Stimulated activated CD4-positive, alpha-beta T cell treated with anti-CD3 and anti-CD28 coated beads, Interleukin-4, amount 100 ng/mL, for 1 hour (primary cell): ENCODE results near the gene CYP2D6.
"Not testable (repeated sequence)": the region's sequence is repeated elsewhere in the genome, so short reads cannot be mapped to it uniquely, and the experiment has no call there.

Source experiments
- DNase-seq: peaks from one replicate; pipeline ENCODE4 v3.0.0-alpha.2; 2020

Gene CYP2D6

DNA sequence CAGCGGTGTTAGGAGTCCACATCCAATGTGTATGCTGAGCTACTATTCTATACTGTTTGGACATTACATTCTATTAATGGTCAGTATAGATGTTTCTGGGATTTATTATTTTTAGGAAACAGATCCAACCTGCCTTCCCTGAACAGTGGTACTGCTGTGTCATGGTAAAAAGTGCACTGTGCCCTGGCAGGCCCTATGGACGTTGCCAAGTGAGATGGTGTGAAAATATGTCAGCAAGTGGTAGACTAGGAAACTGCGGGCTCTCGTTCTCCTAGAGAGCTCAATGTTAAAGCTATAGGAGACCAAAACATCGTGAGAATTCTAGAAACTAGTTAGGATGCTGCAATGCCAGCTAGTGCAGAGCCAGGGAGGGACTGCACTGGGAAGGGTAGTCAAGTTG is 26.0 kb upstream of the CYP2D6 start:
- DNase-seq: no peak

DNA sequence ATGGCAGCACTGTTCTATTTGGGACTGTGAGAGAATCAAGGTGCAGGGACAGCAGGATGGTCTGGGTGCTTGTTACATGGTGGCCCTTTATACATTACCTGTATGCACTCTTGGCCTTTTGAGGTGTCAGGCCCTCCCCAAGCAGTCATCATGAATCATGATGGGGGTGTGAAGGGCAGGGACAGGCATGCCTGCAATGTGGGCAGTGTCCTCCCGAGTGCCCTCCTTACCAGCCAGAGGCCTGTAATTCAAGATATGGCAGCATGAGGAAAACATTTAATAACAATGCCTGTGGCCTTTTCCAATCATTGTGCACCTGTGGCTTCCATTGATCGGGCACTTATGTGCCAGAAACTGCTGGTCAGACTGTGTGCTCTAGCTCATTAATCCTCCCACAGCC is 25.5 kb upstream of the CYP2D6 start:
- no peak for DNase-seq

DNA sequence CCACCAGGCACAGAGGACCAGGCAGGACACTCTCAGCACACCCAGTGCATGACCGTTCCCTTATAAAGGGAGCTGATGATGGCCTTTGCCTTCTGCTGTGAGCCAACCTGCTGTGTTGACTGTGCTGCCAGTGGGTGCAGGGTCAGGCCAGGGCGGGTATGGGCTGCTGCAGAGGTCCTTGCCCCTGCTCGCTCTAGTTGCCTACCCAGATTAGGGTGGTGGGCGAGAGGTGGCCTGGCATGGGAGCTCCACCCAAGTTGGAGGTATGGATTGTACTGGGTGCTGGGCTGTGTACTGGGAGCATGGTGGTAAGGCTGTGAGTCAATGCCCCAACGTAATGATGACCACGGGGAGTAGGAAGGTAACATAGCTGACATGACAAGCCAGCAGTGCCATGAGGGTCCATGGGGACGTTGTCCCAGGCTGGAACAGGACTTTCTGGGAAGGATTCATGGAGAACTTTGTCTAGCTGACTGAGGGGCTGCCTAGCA is 24.5 kb upstream of the CYP2D6 start:
- no peak for DNase-seq

DNA sequence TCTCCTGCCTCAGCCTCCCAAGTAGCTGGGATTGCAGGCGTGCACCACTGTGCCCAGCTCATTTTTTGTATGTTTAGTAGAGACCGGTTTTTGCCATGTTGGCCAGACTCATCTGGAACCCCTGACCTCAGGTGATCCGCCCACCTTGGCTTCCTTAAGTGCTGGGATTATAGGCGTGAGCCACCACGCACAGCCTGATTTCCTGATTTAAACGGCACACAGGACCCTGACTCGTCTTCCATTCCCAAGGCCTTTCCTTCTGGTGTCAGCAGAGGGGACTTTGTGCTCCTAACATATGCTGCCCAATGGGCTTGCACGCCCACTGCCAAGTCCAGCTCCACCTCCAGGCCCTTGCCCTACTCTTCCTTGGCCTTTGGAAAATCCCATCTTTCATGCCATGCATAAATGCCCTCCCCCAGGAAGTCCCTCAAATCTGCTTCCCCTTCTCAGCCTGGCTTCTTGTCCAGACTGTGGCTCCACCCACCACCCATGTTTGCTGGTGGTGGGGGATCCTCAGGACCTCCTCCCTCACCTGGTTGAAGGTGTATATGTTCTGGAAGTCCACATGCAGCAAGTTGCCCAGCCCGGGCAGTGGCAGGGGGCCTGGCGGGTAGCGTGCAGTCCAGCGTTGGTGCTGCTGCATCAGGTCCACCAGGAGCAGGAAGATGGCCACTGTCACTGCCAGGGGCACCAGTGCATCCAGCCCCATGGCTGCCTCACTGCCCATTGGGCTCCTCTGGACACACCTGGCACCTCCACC is 23.9 kb upstream of the CYP2D6 start:
- DNase-seq: no peak

DNA sequence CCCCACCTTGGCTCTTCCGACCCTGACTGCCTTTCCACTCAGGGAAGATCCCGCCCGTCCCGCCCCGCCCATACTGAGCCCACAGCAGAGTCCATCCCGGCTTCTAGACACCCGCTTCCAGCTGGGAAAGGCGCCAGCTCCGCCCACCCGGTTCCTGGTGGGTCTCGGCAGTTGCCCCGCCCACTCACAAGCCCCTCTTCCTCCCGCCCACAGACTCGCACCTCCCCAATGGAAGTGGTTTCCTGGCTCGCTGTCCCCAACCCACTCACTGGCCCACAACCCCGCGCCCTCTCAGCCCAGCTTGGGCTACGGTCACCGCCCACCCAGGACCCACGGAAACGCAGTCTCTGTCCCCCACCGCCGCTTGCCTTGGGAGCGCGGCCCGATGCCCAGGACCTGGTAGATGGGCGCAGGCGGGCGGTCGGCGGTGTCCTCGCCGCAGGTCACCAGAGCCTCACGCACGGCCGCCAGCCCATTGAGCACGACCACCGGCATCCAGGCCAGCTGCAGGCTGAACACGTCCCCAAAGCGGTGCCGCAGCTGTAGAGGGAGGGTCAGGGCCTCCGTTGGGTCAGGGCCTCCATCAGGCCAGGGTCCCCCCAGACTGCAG is 22.2 kb upstream of the CYP2D6 start:
- DNase-seq: no peak

DNA sequence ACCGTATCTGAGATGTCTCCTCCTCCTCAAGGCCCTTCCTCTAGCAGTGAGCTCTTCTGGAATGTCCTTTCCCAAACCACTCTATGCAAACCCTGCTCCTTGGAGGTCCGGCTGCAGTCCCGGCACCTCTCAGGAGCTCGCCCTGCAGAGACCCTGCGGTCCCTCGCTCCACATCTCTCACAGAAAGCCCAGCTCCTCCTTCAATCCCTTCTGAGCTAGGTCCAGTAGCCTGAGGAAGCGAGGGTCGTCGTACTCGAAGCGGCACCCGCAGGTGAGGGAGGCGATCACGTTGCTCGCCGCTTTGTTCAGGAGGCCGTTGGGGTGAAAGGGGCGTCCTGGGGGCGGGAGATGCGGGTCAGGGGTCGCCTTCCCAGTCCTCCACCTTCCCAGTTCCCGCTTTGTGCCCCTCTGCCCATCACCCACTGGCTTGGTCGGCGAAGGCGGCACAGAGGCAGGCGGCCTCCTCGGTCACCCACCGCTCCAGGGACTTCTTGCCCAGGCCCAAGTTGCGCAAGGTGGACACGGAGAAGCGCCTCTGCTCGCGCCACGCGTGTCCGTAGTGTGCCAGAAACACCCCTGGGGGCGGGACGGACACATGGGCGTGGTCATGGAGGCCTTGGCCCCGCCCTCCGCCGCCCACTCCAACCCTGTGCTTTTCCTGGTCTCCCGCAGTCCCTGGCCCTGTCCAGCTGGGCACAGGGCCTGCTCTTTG is 21.5 kb upstream of the CYP2D6 start:
- no peak for DNase-seq

DNA sequence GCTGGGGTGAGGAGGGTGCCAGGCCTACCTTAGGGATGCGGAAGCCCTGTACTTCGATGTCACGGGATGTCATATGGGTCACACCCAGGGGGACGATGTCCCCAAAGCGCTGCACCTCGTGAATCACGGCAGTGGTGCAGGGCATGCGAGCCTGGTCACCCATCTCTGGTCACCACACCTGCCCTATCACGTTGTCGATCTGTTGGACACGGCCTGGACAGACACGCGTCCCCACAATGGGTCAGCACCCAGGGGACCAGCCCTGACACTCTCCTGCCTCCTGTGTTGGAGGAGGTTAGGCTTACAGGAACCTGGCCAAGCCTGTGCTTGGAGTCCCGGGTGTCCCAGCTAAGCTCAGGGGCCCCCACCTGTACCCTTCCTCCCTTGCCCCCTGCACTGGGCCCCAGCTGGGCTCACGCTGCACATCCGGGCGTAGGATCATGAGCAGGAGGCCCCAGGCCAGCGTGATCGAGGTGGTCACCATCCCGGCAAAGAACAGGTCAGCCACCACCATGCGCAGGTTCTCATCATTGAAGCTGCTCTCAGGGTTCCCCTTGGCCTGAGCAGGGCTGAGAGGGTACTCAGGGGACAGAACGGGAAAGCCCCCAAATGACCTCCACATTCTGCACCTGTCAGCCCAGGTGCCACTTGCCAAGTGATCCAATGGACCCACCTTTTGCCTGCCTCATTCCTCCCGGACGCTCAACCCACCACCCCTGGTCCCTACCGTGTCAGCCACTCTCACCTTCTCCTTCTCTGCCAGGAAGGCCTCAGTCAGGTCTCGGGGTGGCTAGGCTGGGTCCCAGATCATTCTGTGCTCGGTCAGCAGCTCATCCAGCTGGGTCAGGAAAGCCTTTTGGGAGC is 20.3 kb upstream of the CYP2D6 start:
- no peak for DNase-seq

DNA sequence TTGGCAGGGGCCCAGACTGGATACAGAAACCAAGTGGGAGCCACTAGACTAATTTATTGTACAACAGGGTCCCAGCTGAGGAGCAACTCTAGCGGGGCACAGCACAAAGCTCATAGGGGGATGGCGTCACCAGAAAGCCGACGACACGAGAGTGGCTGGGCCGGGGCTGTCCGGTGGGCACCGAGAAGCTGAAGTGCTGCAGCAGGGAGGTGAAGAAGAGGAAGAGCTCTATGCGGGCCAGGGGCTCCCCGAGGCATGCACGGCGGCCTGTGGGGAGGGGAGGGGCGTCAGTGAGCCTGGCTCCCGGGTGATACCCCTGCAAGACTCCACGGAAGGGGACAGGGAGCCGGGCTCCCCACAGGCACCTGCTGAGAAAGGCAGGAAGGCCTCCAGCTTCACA is 19.2 kb upstream of the CYP2D6 start:
- DNase-seq: not testable (repeated sequence)

DNA sequence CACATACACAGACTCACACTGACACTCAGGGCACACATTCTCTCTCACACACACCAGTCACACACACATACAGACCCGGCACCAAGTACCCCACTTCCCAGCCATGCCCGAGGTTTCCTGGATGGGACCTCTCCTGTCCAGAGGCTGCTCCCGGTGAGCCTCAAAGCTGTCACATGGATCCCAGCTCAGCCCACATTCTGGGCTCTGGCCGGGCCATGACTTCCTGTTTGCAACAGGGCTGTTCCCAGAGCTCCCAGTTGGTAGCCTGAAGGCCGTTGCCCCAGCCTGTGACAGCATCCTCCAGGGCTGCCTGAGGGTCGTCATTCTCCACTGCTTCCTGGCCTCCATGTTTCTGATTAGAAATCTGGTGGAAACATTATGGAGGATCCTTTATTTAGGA is 14.6 kb upstream of the CYP2D6 start:
- DNase-seq: no peak

DNA sequence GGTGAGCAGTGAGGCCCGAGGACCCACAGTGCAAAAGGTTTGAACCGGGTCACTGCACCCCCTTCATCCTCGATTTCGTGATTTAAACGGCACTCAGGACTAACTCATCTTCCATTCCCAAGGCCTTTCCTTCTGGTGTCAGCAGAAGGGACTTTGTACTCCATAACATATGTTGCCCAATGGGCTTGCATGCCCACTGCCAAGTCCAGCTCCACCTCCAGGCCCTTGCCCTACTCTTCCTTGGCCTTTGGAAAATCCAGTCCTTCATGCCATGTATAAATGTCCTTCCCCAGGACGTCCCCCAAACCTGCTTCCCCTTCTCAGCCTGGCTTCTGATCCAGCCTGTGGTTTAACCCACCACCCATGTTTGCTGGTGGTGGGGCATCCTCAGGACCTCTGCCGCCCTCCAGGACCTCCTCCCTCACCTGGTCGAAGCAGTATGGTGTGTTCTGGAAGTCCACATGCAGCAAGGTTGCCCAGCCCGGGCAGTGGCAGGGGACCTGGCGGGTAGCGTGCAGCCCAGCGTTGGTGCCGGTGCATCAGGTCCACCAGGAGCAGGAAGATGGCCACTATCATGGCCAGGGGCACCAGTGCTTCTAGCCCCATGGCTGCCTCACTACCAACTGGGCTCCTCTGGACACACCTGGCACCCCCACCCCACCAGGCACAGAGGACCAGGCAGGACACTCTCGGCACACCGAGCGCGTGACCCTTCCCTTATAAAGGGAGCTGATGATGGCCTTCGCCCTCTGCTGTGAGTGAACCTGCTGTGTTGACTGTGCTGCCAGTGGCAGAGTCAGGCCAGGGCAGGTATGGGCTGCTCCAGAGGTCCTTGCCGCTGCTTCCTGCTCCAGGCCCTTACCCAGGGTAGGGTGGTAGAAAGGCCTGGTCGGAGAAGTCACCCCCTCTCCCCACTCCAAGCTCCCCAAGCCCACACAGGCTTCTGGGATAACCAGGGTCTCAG is 13.5 kb upstream of the CYP2D6 start:
- not testable (repeated sequence) for DNase-seq

DNA sequence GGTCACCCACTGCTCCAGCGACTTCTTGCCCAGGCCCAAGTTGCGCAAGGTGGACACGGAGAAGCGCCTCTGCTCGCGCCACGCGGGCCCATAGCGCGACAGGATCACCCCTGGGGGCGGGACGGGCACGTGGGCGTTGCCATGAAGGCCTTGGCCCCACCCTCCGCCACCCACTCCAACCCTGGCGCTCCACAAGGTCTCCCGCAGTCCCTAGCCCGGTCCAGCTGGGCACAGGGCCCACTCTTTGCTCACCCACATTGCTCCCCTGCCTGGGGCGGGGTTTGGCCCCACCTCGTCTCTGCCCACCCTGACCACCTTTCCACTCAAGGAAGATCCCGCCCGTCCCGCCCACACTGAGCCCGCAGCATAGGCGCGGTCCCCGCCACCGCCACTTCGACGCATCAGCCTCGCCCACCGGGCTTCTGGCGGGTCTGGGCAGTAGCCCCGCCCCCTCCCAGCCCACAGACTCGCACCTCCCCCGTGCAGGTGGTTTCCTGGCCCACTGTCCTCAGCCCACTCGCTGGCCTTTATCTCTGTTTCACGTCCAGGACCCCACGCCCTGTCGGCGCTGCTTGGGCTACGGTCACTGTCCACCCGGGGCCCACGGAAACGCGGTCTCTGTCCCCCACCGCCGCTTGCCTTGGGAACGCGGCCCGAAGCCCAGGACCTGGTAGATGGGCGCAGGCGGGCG is 12.3 kb upstream of the CYP2D6 start:
- DNase-seq: no peak

DNA sequence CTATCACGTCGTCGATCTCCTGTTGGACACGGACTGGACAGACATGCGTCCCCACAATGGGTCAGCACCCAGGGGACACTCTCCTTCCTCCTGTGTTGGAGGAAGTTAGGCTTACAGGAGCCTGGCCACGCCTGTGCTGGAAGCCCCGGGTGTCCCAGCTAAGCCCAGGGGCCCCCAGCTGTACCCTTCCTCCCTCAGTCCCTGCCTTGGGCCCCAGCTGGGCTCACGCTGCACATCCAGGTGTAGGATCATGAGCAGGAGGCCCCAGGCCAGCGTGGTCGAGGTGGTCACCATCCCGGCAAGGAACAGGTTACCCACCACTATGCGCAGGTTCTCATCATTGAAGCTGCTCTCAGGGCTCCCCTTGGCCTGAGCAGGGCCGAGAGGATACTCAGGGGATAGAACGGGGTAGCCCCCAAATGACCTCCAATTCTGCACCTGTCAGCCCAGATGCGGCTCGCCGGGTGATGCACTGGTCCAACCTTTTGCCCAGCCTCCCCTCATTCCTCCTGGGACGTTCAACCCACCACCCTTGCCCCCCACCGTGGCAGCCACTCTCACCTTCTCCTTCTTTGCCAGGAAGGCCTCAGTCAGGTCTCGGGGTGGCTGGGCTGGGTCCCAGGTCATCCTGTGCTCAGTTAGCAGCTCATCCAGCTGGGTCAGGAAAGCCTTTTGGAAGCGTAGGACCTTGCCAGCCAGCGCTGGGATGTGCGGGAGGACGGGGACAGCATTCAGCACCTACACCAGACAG is 10.9 kb upstream of the CYP2D6 start:
- not testable (repeated sequence) for DNase-seq

DNA sequence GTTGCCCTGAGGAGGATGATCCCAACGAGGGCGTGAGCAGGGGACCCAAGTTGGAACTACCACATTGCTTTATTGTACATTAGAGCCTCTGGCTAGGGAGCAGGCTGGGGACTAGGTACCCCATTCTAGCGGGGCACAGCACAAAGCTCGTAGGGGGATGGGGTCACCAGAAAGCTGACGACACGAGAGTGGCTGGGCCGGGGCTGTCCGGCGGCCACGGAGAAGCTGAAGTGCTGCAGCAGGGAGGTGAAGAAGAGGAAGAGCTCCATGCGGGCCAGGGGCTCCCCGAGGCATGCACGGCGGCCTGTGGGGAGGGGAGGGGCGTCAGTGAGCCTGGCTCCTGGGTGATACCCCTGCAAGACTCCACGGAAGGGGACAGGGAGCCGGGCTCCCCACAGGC is 9.5 kb upstream of the CYP2D6 start:
- DNase-seq: not testable (repeated sequence)

DNA sequence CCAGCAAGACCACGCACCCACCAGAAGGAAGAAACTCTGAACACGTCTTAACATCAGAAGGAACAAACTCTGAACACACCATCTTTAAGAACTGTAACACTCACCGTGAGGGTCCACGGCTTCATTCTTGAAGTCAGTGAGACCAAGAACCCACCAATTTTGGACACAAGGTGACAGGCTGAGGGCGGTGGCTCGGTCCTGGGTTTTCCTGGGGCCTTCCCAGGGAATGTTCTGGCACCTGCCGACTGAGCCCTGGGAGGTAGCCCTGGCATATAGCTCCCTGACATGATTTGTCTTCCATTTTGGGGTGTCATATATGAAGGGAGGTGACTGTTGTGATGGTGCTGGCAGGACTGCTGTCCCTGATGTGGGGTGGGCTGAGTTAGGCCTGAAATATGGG is 8.9 kb upstream of the CYP2D6 start:
- not testable (repeated sequence) for DNase-seq

DNA sequence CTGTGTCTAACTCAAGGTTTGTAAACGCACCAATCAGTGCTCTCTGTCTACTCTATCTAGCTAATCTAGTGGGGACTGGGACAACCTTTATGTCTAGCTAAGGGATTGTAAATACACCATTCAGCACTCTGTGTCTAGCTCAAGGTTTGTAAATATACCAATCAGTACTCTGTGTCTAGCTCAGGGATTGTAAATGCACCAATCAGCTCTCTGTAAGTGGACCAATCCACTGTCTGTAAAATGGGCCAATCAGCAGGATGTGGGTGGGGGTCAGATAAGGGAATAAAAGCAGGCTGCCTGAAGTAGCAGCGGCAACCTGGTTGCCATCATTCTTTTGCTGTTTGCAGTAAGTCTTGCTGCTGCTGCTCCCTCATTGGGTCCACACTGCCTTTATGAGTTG is 8.4 kb upstream of the CYP2D6 start:
- no peak for DNase-seq

DNA sequence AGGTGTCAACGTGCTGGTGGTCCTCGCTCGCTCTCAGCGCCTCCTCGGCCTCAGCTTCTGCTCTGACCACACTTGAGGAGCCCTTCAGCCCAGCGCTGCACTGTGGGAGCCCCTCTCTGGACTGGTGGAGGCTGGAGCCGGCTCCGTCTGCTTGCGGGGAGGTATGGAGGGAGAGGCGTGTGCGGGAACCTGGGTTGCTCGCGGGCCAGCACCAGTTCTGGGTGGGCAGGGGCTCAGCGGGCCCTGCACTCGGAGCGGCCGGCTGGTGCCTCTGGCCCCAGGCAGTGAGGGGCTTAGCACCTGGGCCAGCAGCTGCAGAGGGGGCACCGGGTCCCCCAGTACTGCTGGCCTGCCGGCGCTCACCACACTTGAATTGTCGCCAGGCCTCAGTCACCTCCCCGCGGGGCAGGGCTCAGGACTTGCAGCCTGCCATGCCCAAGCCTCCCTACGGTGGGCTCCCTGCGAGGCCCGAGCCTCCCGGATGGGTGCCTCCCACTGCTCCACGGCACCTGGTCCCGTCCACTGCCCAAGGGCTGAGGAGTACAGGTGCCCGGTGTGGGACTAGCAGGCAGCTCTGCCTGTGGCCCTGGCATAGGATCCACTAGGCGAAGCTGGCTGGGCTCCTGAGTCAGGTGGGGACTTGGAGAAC is 7.6 kb upstream of the CYP2D6 start:
- no peak for DNase-seq

DNA sequence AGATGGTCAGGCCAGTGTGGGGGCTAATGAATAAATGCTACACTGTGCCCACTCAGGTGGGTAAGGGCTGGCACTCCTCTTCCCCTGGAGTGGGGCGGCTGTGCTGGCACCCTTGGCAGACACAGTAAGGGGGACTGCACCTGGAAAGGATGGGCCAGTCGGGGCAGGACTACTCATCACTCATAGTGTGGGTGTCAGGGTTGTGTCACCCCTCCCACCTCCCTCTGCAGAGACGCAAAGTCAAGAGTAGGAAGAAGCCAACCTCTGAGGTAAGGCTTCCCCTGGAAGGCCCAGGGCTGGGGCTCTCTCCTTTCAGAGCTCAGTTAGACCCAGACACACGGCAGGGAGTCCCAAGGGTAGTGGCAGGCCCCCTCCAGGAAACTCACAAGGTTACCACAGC is 5.1 kb upstream of the CYP2D6 start:
- DNase-seq: not testable (repeated sequence)

DNA sequence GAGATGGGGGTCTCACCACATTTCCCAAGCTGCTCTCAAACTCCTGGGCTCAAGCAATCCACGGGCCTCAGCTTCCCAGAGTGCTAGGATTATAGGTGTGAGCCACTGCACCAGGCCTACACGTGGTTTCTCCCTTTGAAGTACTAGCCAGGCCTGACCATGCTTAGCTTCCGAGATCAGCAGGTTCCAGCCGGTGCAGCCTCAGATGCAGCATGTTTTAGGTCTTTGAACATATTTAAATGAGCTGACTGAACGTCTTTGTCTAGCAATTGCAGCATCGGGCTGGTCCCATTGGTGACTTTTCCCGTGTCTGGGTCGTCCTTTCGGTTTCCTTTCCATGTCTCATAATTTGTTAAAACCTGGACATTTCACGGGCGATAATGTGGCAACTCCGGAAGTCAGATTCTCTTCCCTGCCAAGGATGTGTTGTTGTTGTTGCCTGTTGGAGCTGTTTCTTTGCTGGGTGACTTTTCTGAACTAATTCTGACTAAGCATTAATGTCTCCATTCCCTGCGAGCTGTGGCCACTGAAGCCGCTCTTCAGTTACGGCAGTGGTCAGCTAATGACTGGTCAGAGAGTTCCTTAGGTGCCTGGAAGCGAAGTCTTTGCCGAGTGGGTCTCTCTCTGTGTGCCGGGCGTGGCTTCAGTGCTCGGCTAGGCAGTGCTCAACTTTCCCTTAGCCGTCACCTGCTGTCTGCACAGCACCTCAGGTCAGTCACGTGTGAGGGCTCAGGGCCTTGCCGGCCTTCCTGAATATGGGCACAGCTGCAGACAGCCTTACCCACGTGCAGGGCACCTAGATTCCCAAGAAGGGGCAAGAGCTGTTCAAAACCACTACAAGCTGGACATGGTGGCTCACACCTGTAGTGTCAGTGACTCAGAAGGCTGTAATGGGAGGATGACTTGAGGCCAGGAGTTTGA is 3.8 kb upstream of the CYP2D6 start:
- no peak for DNase-seq

DNA sequence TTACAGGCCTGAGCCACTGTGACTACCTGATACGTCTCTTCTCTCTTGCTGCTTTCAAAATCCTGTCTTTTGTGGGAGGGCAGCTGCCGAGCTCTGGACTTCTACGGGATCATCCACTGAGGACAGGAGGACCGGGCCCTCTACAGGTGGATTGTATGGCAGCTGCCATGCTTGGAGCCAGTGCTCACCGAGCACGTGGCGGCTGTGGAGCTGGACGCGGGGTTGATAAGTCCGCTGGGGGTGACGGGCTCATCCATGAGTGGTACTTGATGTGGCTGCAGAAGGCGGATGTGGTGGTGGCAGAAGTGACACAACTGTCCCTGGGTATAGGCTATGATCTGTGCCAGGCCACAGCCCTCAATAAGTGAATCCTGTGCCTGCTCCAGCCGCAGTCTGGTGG is 1.8 kb upstream of the CYP2D6 start:
- no peak for DNase-seq
